Endothelial cell of umbilical vein (primary cell): Measurements from ENCODE around the gene BCL2A1.

Experiments
- CTCF ChIP-seq, 2 donors: IDR thresholded peaks; 1 replicate in 1 of 2; 2 replicates in 1 of 2; pipeline ENCODE4 v1.5.1; 2011; ENCODE audit warnings: low read length in 2 of 2, mild to moderate bottlenecking in 2 of 2, moderate library complexity in 2 of 2, control low read depth in 1 of 2, inconsistent platforms in 1 of 2, low read depth in 1 of 2; ENCODE audit not compliant: insufficient read depth in 1 of 2; ENCODE audit errors: extremely low read depth in 1 of 2
- EZH2 ChIP-seq: IDR thresholded peaks from 2 replicates; pipeline ENCODE4 v1.6.1; 2012; ENCODE audit warnings: borderline replicate concordance, low read depth, mild to moderate bottlenecking, moderate library complexity, low read length, inconsistent platforms; ENCODE audit not compliant: severe bottlenecking
- FOS ChIP-seq: IDR thresholded peaks from 2 replicates; pipeline ENCODE4 v1.6.1; 2011; ENCODE audit warnings: mild to moderate bottlenecking, low read length, moderate library complexity, borderline replicate concordance; ENCODE audit not compliant: insufficient read depth
- GATA2 ChIP-seq: IDR thresholded peaks from 2 replicates; pipeline ENCODE4 v1.7.0; 2011; ENCODE audit warnings: low read depth, mild to moderate bottlenecking, moderate library complexity, mixed read lengths, low read length; ENCODE audit not compliant: insufficient read length, insufficient read depth
- JUN ChIP-seq: IDR thresholded peaks from 2 replicates; pipeline ENCODE4 v1.6.1; 2011; ENCODE audit warnings: borderline replicate concordance, low read depth; ENCODE audit not compliant: insufficient read length, insufficient read depth
- MAX ChIP-seq: IDR thresholded peaks from 2 replicates; pipeline ENCODE4 v1.6.1; 2011; ENCODE audit not compliant: insufficient read depth, insufficient read length
- POLR2A ChIP-seq: IDR thresholded peaks from 2 replicates; pipeline ENCODE4 v1.6.1; 2012; ENCODE audit warnings: low read depth, mild to moderate bottlenecking, control low read depth, low read length
- POLR2AphosphoS5 ChIP-seq: IDR thresholded peaks from 2 replicates; pipeline ENCODE4 v1.6.1; 2012; ENCODE audit warnings: low read depth, mild to moderate bottlenecking, control low read depth, low read length, moderate library complexity; ENCODE audit not compliant: insufficient read depth

- TF ChIP-seq JUN: no peak
- TF ChIP-seq CTCF (IDR thresholded peaks at IDR 0.05; ENCODE audit: extremely low read depth in 1 of 2, insufficient read depth in 1 of 2, low read depth in 1 of 2, low read length in 2 of 2): no peak
- no peak for TF ChIP-seq EZH2
- no peak for TF ChIP-seq POLR2A
- no peak for TF ChIP-seq GATA2
- TF ChIP-seq POLR2AphosphoS5: no peak
- no peak for TF ChIP-seq MAX
- no peak for TF ChIP-seq FOS
These were observed 14.5 kb downstream of the BCL2A1 start for GRCh38 chr15:79956354-79956939.
